BJ (cell line): ENCODE data around the gene SENP3. TPM values are rescaled to one million over a fixed set of nuclear protein-coding genes. Genes with fewer than 3 reads are reported as not detected.

Experiments
- CTCF ChIA-PET: fragments of 350-600 bp; formaldehyde crosslinking; extraction: SDS; loops from one replicate; lab custom pipeline; 2021; ENCODE audit warnings: antibody characterized with exemption, inconsistent platforms; lab: Yijun Ruan, JAX
- POLR2A ChIA-PET: fragments of 300-600 bp; sonication (Branson Sonifier 250); formaldehyde crosslinking; extraction: SDS; loops from one replicate; lab custom pipeline; 2021; ENCODE audit warnings: antibody characterized with exemption; lab: Charles Lee
- DNase-seq: peaks from one replicate; pipeline ENCODE4 v3.0.0-alpha.2; 2011; ENCODE audit warnings: low read depth
- H3K27me3 ChIP-seq: 2 replicates; pipeline ENCODE4 v1.6.0; 2011; ENCODE audit warnings: low read length; ENCODE audit not compliant: control insufficient read depth, insufficient read depth
- H3K36me3 ChIP-seq: 2 replicates; pipeline ENCODE4 v1.5.1; 2011; ENCODE audit warnings: low read length; ENCODE audit not compliant: control insufficient read depth, insufficient read depth
- H3K4me3 ChIP-seq: 2 replicates; pipeline ENCODE4 v1.5.1; 2011; ENCODE audit warnings: low read depth, mild to moderate bottlenecking, control low read depth, low read length
- polyA plus RNA-seq: library from polyadenylated mRNA; depleted of rRNA; stranded (reverse); fragments of >200 nt; gene quantifications from 2 replicates; pipeline ENCODE4 v1.2.3, GENCODE V29; 2011
- TF ChIP-seq, protein P1 (sequence below): IDR thresholded peaks from 2 replicates; pipeline ENCODE4 v1.5.1; 2011; ENCODE audit warnings: low read depth, mild to moderate bottlenecking, control low read depth, inconsistent platforms, low read length, moderate library complexity; ENCODE audit not compliant: insufficient read depth

SENP3 gene
- polyA plus RNA-seq, 1 experiment = 72.2 TPM

DNA sequence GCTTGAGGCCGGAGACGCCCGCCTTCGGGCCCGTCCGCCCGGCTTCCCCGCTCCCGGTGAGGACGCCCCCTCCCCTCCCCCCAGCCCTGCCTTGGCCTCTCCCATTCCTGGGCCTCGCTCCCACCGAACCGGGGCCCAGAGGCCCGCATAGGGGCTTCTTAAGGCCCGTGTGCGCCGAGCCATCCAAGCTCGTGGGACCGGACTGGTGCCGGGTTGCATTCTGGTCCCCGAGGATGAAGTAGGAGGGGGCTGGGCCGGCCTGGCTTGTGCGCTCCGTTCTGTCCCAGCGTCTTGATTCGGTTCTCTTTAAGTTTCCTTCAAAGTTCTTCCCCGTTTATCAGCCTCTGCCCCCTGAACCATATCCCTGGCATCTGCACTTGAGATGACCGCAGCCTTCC, 488 bp downstream of the SENP3 start:
- H3K36me3 ChIP-seq = peaks cover 13% of the 10 kb centered on the region
- ChIA-PET CTCF (interaction anchor here (0.8 to 3.7 kb wide), 6 partner anchors 8 to 212 kb away, joined by 3 to 95 read pairs (median 16); partner anchors contain the start of genes SAT2 and TMEM102), POLR2A (no interaction called here)
- peak overlapping the region; percentile 85 for H3K4me3 ChIP-seq
- H3K27me3 ChIP-seq = no peaks in the 10 kb centered on the region
- TF ChIP-seq, protein P1, sequence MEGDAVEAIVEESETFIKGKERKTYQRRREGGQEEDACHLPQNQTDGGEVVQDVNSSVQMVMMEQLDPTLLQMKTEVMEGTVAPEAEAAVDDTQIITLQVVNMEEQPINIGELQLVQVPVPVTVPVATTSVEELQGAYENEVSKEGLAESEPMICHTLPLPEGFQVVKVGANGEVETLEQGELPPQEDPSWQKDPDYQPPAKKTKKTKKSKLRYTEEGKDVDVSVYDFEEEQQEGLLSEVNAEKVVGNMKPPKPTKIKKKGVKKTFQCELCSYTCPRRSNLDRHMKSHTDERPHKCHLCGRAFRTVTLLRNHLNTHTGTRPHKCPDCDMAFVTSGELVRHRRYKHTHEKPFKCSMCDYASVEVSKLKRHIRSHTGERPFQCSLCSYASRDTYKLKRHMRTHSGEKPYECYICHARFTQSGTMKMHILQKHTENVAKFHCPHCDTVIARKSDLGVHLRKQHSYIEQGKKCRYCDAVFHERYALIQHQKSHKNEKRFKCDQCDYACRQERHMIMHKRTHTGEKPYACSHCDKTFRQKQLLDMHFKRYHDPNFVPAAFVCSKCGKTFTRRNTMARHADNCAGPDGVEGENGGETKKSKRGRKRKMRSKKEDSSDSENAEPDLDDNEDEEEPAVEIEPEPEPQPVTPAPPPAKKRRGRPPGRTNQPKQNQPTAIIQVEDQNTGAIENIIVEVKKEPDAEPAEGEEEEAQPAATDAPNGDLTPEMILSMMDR = no peak
- DNase-seq = no peak

DNA sequence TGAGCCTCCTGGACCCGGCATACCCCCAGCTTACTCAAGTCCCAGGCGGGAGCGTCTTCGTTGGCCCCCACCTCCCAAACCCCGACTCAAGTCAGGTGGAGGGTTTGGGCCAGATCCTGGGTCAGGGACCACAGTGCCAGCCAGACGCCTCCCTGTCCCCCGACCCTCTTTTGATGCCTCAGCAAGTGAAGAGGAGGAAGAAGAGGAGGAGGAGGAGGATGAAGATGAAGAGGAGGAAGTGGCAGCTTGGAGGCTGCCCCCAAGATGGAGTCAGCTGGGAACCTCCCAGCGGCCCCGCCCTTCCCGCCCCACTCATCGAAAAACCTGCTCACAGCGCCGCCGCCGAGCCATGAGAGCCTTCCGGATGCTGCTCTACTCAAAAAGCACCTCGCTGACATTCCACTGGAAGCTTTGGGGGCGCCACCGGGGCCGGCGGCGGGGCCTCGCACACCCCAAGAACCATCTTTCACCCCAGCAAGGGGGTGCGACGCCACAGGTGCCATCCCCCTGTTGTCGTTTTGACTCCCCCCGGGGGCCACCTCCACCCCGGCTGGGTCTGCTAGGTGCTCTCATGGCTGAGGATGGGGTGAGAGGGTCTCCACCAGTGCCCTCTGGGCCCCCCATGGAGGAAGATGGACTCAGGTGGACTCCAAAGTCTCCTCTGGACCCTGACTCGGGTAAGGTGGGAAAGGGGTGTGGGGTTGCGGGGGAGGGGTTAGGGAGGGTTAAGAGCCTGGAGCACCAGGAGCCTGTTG, 1.6 kb downstream of the SENP3 start:
- TF ChIP-seq, protein P1 = no peak
- ChIA-PET POLR2A (no interaction called here), CTCF (no interaction called here)
- DNase-seq = no peak
- Histone ChIP-seq H3K4me3 (peak overlapping the region; percentile 85), H3K36me3 (peaks cover 14% of the 10 kb centered on the region), H3K27me3 (no peaks in the 10 kb centered on the region)

DNA sequence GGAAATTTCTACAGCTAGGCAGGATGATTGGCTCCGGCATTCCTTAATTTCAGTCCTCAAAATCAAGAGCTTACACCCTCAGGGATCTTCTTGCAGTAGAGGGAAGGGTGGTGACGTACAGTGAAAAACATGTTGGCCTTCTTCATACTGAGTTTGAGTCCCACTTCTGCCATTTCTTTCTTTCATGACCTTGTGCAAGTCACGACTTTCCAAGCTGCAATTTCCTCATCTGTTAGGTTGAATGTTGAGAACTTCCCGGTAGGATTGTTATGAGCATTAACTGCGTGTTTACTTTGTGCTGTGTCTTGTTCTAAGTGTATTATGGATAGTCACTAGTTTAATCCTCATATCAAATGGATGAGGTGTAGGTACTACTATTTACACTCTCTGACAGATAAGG, 7.9 kb downstream of the SENP3 start:
- H3K27me3 ChIP-seq = no peaks in the 10 kb centered on the region
- H3K36me3 ChIP-seq = peaks cover 32% of the 10 kb centered on the region
- TF ChIP-seq, protein P1 = no peak
- ChIA-PET POLR2A (interaction anchor here (0.6 kb wide), 2 partner anchors 34 to 129 kb away, joined by 6 to 18 read pairs; no protein-coding TSS in a partner anchor), CTCF (interaction anchor here (1.5 to 4.1 kb wide), 2 partner anchors 8 to 21 kb away, joined by 5 to 20 read pairs; partner anchors contain the start of genes SENP3 and SOX15)
- no peak overlapping the region for H3K4me3 ChIP-seq
- DNase-seq = no peak

DNA sequence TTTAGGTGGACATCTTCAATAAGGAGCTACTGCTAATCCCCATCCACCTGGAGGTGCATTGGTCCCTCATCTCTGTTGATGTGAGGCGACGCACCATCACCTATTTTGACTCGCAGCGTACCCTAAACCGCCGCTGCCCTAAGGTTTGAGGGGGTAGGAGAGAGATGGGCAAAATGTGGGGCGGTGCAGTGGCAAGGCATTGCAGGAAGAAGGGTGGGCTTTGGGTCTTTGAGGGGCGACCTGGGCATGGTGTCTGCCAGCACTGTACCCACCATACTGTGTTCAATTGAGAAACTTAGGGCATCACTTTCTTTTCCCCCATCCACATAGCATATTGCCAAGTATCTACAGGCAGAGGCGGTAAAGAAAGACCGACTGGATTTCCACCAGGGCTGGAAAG, 8.6 kb downstream of the SENP3 start:
- CTCF ChIA-PET = interaction anchor here (0.6 to 4.1 kb wide), 6 partner anchors 9 to 214 kb away, joined by 3 to 20 read pairs (median 4); partner anchors contain the start of genes CD68, SENP3 and TMEM102
- no peaks in the 10 kb centered on the region for H3K27me3 ChIP-seq
- no peak for DNase-seq
- TF ChIP-seq, protein P1 = no peak
- peaks cover 34% of the 10 kb centered on the region for H3K36me3 ChIP-seq
- POLR2A ChIA-PET = no interaction called here
- no peak overlapping the region for H3K4me3 ChIP-seq

DNA sequence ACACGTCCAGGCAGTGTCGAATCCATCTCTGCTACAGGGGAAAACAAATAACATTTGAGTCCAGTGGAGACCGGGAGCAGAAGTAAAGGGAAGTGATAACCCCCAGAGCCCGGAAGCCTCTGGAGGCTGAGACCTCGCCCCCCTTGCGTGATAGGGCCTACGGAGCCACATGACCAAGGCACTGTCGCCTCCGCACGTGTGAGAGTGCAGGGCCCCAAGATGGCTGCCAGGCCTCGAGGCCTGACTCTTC, 10.5 kb downstream of the SENP3 start:
- TF ChIP-seq, protein P1 = no peak
- ChIA-PET POLR2A (interaction anchor here (0.6 kb wide), 1 partner anchor 93 kb away, joined by 4 read pairs; no protein-coding TSS in a partner anchor), CTCF (interaction anchor here (1.7 to 4.1 kb wide), 2 partner anchors 11 to 17 kb away, joined by 7 to 20 read pairs; partner anchors contain the start of gene SENP3)
- Histone ChIP-seq H3K36me3 (peaks cover 44% of the 10 kb centered on the region), H3K27me3 (no peaks in the 10 kb centered on the region), H3K4me3 (peak overlapping the region; percentile 50)
- no peak for DNase-seq
